MM.1S (cell line): Measurements from ENCODE around the gene ACSL5.

Experiments
- DNase-seq: peaks from one replicate; pipeline ENCODE4 v3.0.0-alpha.2; 2015
- H2AFZ ChIP-seq: fragments of 300-600 bp; sonication (generic); 2 replicates; pipeline ENCODE4 v1.6.0; 2016; ENCODE audit warnings: antibody characterized with exemption, low read length
- H3F3A ChIP-seq: fragments of 300-600 bp; sonication (generic); 2 replicates; pipeline ENCODE4 v1.6.1; 2016; ENCODE audit warnings: mild to moderate bottlenecking, antibody characterized with exemption, low read length, moderate library complexity, mixed read lengths; ENCODE audit not compliant: insufficient read depth
- H3K27ac ChIP-seq: fragments of 300-600 bp; sonication (generic); 2 replicates; pipeline ENCODE4 v1.5.1; 2016; ENCODE audit warnings: mild to moderate bottlenecking, low read length
- H3K27me3 ChIP-seq: fragments of 300-600 bp; sonication (generic); replicated peaks from 2 replicates; pipeline ENCODE4 v1.6.0; 2016; ENCODE audit warnings: low read length; ENCODE audit not compliant: insufficient read depth
- H3K36me3 ChIP-seq: fragments of 300-600 bp; sonication (generic); replicated peaks from 2 replicates; pipeline ENCODE4 v1.6.1; 2016; ENCODE audit warnings: mild to moderate bottlenecking, low read length, mixed read lengths; ENCODE audit not compliant: insufficient read depth
- H3K4me1 ChIP-seq: fragments of 300-600 bp; sonication (generic); 2 replicates; pipeline ENCODE4 v1.6.1; 2016; ENCODE audit warnings: low read length, mixed read lengths
- H3K4me2 ChIP-seq: fragments of 300-600 bp; sonication (generic); 2 replicates; pipeline ENCODE4 v1.6.0; 2016; ENCODE audit warnings: low read depth, low read length
- H3K4me3 ChIP-seq: fragments of 300-600 bp; sonication (generic); 2 replicates; pipeline ENCODE4 v1.5.1; 2016; ENCODE audit warnings: low read length, mixed read lengths
- H3K79me2 ChIP-seq: fragments of 300-600 bp; sonication (generic); 2 replicates; pipeline ENCODE4 v1.6.1; 2016; ENCODE audit warnings: mixed run types, low read length, mixed read lengths
- H3K9ac ChIP-seq: fragments of 300-600 bp; sonication (generic); 2 replicates; pipeline ENCODE4 v1.6.1; 2016; ENCODE audit warnings: low read length, mixed read lengths
- H3K9me2 ChIP-seq: fragments of 300-600 bp; sonication (generic); replicated peaks from 2 replicates; pipeline ENCODE4 v1.6.1; 2016; ENCODE audit warnings: mild to moderate bottlenecking, low read length, mixed read lengths; ENCODE audit not compliant: insufficient read depth
- H3K9me3 ChIP-seq: fragments of 300-600 bp; sonication (generic); replicated peaks from 2 replicates; pipeline ENCODE4 v1.6.1; 2016; ENCODE audit warnings: mild to moderate bottlenecking, low read length, mixed read lengths; ENCODE audit not compliant: insufficient read depth
- H4K20me1 ChIP-seq: fragments of 300-600 bp; sonication (generic); 2 replicates; pipeline ENCODE4 v1.6.1; 2016; ENCODE audit warnings: mild to moderate bottlenecking, low read length, moderate library complexity, mixed read lengths; ENCODE audit not compliant: insufficient read depth
- CTCF ChIP-seq: fragments of 300-600 bp; sonication (generic); IDR thresholded peaks from 2 replicates; pipeline ENCODE4 v1.5.1; 2016; ENCODE audit warnings: antibody characterized with exemption, low read length, mixed read lengths
- EZH2 ChIP-seq: fragments of 300-600 bp; sonication (generic); optimal IDR thresholded peaks from 2 replicates; pipeline ENCODE3; 2017; ENCODE audit warnings: low read depth, mild to moderate bottlenecking, antibody characterized with exemption, low read length, mixed read lengths
- EZH2phosphoT487 ChIP-seq: fragments of 300-600 bp; sonication (generic); IDR thresholded peaks from 2 replicates; pipeline ENCODE4 v1.6.1; 2018; ENCODE audit warnings: antibody characterized with exemption, low read length

The ACSL5 gene

GRCh38 chr10:112336556-112337201 lies 37.2 kb upstream of the ACSL5 start:
- no peaks in the 10 kb centered on the region for H3K36me3 ChIP-seq
- H3K79me2 ChIP-seq, result no peaks in the 10 kb centered on the region
- no peaks in the 10 kb centered on the region for H3K4me1 ChIP-seq
- H3K9me2 ChIP-seq, result no peaks in the 10 kb centered on the region
- H3K9ac ChIP-seq, result no peak overlapping the region
- no peak for TF ChIP-seq EZH2
- TF ChIP-seq CTCF, result no peak
- no peak for TF ChIP-seq EZH2phosphoT487
- no peaks in the 10 kb centered on the region for H3F3A ChIP-seq
- no peaks in the 10 kb centered on the region for H3K27me3 ChIP-seq
- H3K4me2 ChIP-seq, result no peak overlapping the region
- no peak overlapping the region for H3K27ac ChIP-seq
- H3K9me3 ChIP-seq, result no peaks in the 10 kb centered on the region
- DNase-seq, result no peak
- H3K4me3 ChIP-seq, result no peak overlapping the region
- H2AFZ ChIP-seq, result no peak overlapping the region
- no peaks in the 10 kb centered on the region for H4K20me1 ChIP-seq

- Histone ChIP-seq H3K9me2 (no peaks in the 10 kb centered on the region), H3K79me2 (no peaks in the 10 kb centered on the region), H3K27me3 (no peaks in the 10 kb centered on the region), H4K20me1 (no peaks in the 10 kb centered on the region), H3K9ac (no peak overlapping the region), H3K27ac (no peak overlapping the region), H3K36me3 (no peaks in the 10 kb centered on the region), H2AFZ (no peak overlapping the region), H3K4me3 (no peak overlapping the region), H3K4me2 (no peak overlapping the region), H3K9me3 (no peaks in the 10 kb centered on the region), H3F3A (no peaks in the 10 kb centered on the region), H3K4me1 (no peaks in the 10 kb centered on the region)
- no peak for TF ChIP-seq EZH2
- no peak for TF ChIP-seq CTCF
- no peak for TF ChIP-seq EZH2phosphoT487
- peak; percentile 19 for DNase-seq
Observed at GRCh38 chr10:112338957-112339356, 35.0 kb upstream of the ACSL5 start.

GRCh38 chr10:112340601-112341000 lies 33.3 kb upstream of the ACSL5 start:
- no peak overlapping the region for H3K27ac ChIP-seq
- no peaks in the 10 kb centered on the region for H3K27me3 ChIP-seq
- no peaks in the 10 kb centered on the region for H3K79me2 ChIP-seq
- no peaks in the 10 kb centered on the region for H3K9me3 ChIP-seq
- H2AFZ ChIP-seq, result no peak overlapping the region
- H3F3A ChIP-seq, result no peaks in the 10 kb centered on the region
- TF ChIP-seq CTCF (no peak), EZH2phosphoT487 (no peak), EZH2 (no peak)
- H4K20me1 ChIP-seq, result no peaks in the 10 kb centered on the region
- no peak overlapping the region for H3K4me3 ChIP-seq
- H3K4me1 ChIP-seq, result no peaks in the 10 kb centered on the region
- no peaks in the 10 kb centered on the region for H3K9me2 ChIP-seq
- DNase-seq, result no peak
- no peaks in the 10 kb centered on the region for H3K36me3 ChIP-seq
- no peak overlapping the region for H3K9ac ChIP-seq
- no peak overlapping the region for H3K4me2 ChIP-seq
